ENCODE data around the gene CUTA. TPM values are rescaled to one million over a fixed set of nuclear protein-coding genes. Genes with fewer than 3 reads are reported as not detected.
A peak's percentile ranks its signal among the peaks of the same experiment; 100 is the strongest.

Gene CUTA
- total RNA-seq, 1 experiment from 2014 or later, result 257 TPM

DNA sequence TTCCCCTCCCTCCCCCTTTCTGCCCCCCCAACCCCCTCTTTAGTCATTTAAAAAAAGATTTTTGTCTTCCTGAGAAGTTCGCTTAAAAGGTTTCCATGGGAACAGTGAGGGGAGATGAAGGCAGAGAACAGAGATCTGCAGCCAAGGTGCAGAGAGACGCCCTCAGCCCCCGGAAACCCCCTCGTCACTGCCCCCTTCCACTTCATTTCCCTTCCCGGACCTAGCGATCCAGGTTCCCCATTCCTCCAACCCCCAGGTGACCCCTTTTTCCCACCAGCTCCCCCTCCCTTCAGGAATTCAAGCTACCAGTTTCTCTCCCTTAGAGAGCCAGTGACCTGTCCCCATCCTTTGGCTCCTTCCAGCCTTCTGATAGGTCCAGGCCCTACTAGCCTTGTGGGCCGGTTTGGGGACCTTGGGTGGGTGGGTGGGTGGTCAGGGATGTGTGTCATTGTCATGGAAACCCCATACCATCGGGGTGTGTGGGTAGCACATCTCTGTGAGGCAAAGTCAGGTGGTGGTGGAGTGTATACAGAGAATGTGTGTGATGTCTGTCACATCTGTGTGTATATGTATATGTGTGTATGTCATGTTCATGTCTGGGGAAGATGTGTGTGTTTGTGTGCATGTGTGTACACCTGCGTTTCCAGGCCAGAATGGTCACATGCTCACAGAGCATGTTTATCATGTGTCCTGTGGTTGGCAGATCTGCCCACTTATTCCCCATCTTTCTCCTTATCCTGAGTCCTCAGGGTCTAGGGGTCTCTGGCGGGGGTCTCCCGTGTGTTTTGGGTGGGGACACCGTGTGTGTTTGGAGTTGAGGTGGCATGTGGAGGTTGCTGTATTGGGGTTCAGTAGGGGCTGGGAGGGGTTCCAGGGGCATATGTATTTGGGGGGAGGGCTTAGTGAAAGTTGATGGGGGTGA lies 8.9 kb upstream of the CUTA start:
- H3K14ac ChIP-seq (ENCODE audit: insufficient read depth, low read length), result no peak overlapping the region
- H3K56ac ChIP-seq (ENCODE audit: insufficient read length, low read depth, low read length), result no peak overlapping the region
- Mint-ChIP-seq H3K36me3 (ENCODE audit: insufficient read depth in 1 of 3, low read depth in 3 of 3) (peaks cover 24 to 27% (median 26%) of the 10 kb centered on the region in 3 experiments), H3K27me3 (ENCODE audit: low read depth) (no peaks in the 10 kb centered on the region), H3K4me3 (peak overlapping the region; percentile 81 to 87), H3K4me1 (peaks cover 75 to 78% of the 10 kb centered on the region in 2 experiments), H3K27ac (peak overlapping the region in 2 of 3 experiments; percentile 68 to 87; a peak in 2 of 7 replicates), H3K9me3 (no peaks in the 10 kb centered on the region; a peak in 1 of 5 replicates)
- no peak overlapping the region for H2BK5ac ChIP-seq (ENCODE audit: insufficient read length, low read length)
- no peak overlapping the region for H3K18ac ChIP-seq (ENCODE audit: insufficient read length, low read depth, low read length)
- TF ChIP-seq, protein P1, sequence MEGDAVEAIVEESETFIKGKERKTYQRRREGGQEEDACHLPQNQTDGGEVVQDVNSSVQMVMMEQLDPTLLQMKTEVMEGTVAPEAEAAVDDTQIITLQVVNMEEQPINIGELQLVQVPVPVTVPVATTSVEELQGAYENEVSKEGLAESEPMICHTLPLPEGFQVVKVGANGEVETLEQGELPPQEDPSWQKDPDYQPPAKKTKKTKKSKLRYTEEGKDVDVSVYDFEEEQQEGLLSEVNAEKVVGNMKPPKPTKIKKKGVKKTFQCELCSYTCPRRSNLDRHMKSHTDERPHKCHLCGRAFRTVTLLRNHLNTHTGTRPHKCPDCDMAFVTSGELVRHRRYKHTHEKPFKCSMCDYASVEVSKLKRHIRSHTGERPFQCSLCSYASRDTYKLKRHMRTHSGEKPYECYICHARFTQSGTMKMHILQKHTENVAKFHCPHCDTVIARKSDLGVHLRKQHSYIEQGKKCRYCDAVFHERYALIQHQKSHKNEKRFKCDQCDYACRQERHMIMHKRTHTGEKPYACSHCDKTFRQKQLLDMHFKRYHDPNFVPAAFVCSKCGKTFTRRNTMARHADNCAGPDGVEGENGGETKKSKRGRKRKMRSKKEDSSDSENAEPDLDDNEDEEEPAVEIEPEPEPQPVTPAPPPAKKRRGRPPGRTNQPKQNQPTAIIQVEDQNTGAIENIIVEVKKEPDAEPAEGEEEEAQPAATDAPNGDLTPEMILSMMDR (conservative IDR thresholded peaks at IDR 0.05), result no peak
- no peak overlapping the region for H2AFZ ChIP-seq (ENCODE audit: low read length)
- no peak overlapping the region for H2BK20ac ChIP-seq (ENCODE audit: low read depth, low read length, poor library complexity, severe bottlenecking)
- no peaks in the 10 kb centered on the region for H3K27me3 ChIP-seq (ENCODE audit: insufficient read depth, low read length)
- no peak overlapping the region for H3K4ac ChIP-seq (ENCODE audit: low read depth, low read length)
- no peak overlapping the region for H2BK12ac ChIP-seq (ENCODE audit: insufficient read length, low read depth, low read length)
- no peak overlapping the region for H3T11ph ChIP-seq (ENCODE audit: low read length)
- peaks cover 13% of the 10 kb centered on the region for H3K4me1 ChIP-seq (ENCODE audit: insufficient read depth, low read length)
- no peak overlapping the region for H3K27ac ChIP-seq (ENCODE audit: insufficient read length, low read depth, low read length)
- H3K23ac ChIP-seq (ENCODE audit: insufficient read length, low read depth, low read length), result no peak overlapping the region
- H2BK120ac ChIP-seq (ENCODE audit: low read depth, low read length, poor library complexity, severe bottlenecking), result no peak overlapping the region
- H4K8ac ChIP-seq (replicated peaks; ENCODE audit: insufficient read length, low read depth, low read length), result no peak overlapping the region
- peaks cover 10% of the 10 kb centered on the region; the same call in 1 of the 2 replicates for H3K79me2 ChIP-seq (ENCODE audit: insufficient read depth, low read length)
- H4K5ac ChIP-seq (ENCODE audit: insufficient read length, low read depth, low read length), result no peak overlapping the region
- peaks cover 3% of the 10 kb centered on the region for H3K79me1 ChIP-seq (ENCODE audit: insufficient read depth, low read depth, low read length, poor library complexity, severe bottlenecking)
- peak; percentile 33 for DNase-seq
- H4K20me1 ChIP-seq (ENCODE audit: control insufficient read depth, insufficient read depth, insufficient read length), result no peaks in the 10 kb centered on the region
- H2AK5ac ChIP-seq (ENCODE audit: insufficient read length, low read length), result no peak overlapping the region
- no peak overlapping the region for H2BK15ac ChIP-seq (ENCODE audit: low read depth, low read length)
- peaks cover 16% of the 10 kb centered on the region for H3K23me2 ChIP-seq (ENCODE audit: insufficient read length, low read depth, low read length, poor library complexity, severe bottlenecking)
- no peak overlapping the region for H3K9ac ChIP-seq (ENCODE audit: extremely low read depth, insufficient read length, low read length)
- no peaks in the 10 kb centered on the region for H3K9me3 ChIP-seq (ENCODE audit: control insufficient read depth, low read depth, low read length)
- peak overlapping the region; percentile 89 for H3K4me2 ChIP-seq (ENCODE audit: insufficient read depth, insufficient read length, low read length)
- WGBS (ENCODE audit: extremely low coverage, insufficient read length, low lambda C conversion rate), result no CpG with 5 or more reads among the region's 12 CpGs
- H4K91ac ChIP-seq (ENCODE audit: insufficient read length, low read depth, low read length), result no peak overlapping the region

Data from H9 (cell line).